ENCODE measurements around the gene TLR8. TPM values are rescaled to one million over a fixed set of nuclear protein-coding genes. Genes with fewer than 3 reads are reported as not detected.
"Not testable (repeated sequence)": the region's sequence is repeated elsewhere in the genome, so short reads cannot be mapped to it uniquely, and the experiment has no call there.

TLR8 gene
- total RNA-seq, 1 donor from 2014 or later = 0.25 TPM

GRCh38 chrX:12958059-12958458 is 51.6 kb downstream of the TLR8 start:
- no peaks in the 10 kb centered on the region for H3K27me3 ChIP-seq
- no peak overlapping the region for H3K4me3 ChIP-seq
- DNase-seq (ENCODE audit: extremely low spot score in 2 of 2) = no peak
- intact Hi-C loops (cut with DNase I) = no loop called here
- H3K9me3 ChIP-seq = no peaks in the 10 kb centered on the region
- peaks cover 24% of the 10 kb centered on the region for H3K4me1 ChIP-seq
- no peaks in the 10 kb centered on the region for H3K36me3 ChIP-seq
- TF ChIP-seq POLR2AphosphoS5 (IDR thresholded peaks at IDR 0.05; ENCODE audit: insufficient read depth in 1 of 2, low read depth in 1 of 2) (no peak), CTCF (IDR thresholded peaks at IDR 0.05) (no peak), POLR2A (IDR thresholded peaks at IDR 0.05) (no peak)
- no peak overlapping the region for H3K27ac ChIP-seq

- intact Hi-C loops (cut with DNase I) = no loop called here
- H3K4me1 ChIP-seq = peaks cover 24% of the 10 kb centered on the region
- no peaks in the 10 kb centered on the region for H3K9me3 ChIP-seq
- no peak overlapping the region for H3K4me3 ChIP-seq
- DNase-seq (ENCODE audit: extremely low spot score in 2 of 2) = no peak
- H3K27ac ChIP-seq = no peak overlapping the region
- H3K36me3 ChIP-seq = no peaks in the 10 kb centered on the region
- no peak for TF ChIP-seq CTCF (IDR thresholded peaks at IDR 0.05)
- no peak for TF ChIP-seq POLR2AphosphoS5 (IDR thresholded peaks at IDR 0.05; ENCODE audit: insufficient read depth in 1 of 2, low read depth in 1 of 2)
- no peak for TF ChIP-seq POLR2A (IDR thresholded peaks at IDR 0.05)
- H3K27me3 ChIP-seq = no peaks in the 10 kb centered on the region
Observed at GRCh38 chrX:12958461-12958860, 52.0 kb downstream of the TLR8 start.

- peaks cover 8% of the 10 kb centered on the region for H3K4me1 ChIP-seq
Observed at GRCh38 chrX:12961196-12961718, 54.8 kb downstream of the TLR8 start.

GRCh38 chrX:12962041-12962504 is 55.7 kb downstream of the TLR8 start:
- Histone ChIP-seq H3K4me1 (peaks cover 5% of the 10 kb centered on the region), H3K27ac (no peak overlapping the region), H3K36me3 (no peaks in the 10 kb centered on the region), H3K4me3 (no peak overlapping the region), H3K27me3 (no peaks in the 10 kb centered on the region), H3K9me3 (no peaks in the 10 kb centered on the region)
- no peak for DNase-seq (ENCODE audit: extremely low spot score in 2 of 2)
- TF ChIP-seq POLR2AphosphoS5 (IDR thresholded peaks at IDR 0.05; ENCODE audit: insufficient read depth in 1 of 2, low read depth in 1 of 2) (no peak), POLR2A (IDR thresholded peaks at IDR 0.05) (no peak), CTCF (IDR thresholded peaks at IDR 0.05) (no peak)
- intact Hi-C loops (cut with DNase I) = no loop called here

More at GRCh38 chrX:12961196-12961718, 54.8 kb downstream of the TLR8 start:
- intact Hi-C loops (cut with DNase I) = no loop called here
- Histone ChIP-seq H3K9me3 (no peaks in the 10 kb centered on the region), H3K36me3 (no peaks in the 10 kb centered on the region), H3K4me3 (no peak overlapping the region), H3K27ac (no peak overlapping the region), H3K27me3 (no peaks in the 10 kb centered on the region)
- no peak for TF ChIP-seq POLR2A (IDR thresholded peaks at IDR 0.05)
- no peak for TF ChIP-seq POLR2AphosphoS5 (IDR thresholded peaks at IDR 0.05; ENCODE audit: insufficient read depth in 1 of 2, low read depth in 1 of 2)
- TF ChIP-seq CTCF (IDR thresholded peaks at IDR 0.05) = no peak
- DNase-seq (ENCODE audit: extremely low spot score in 2 of 2) = no peak

- H3K27me3 ChIP-seq; H3K9me3 ChIP-seq; H3K27ac ChIP-seq; H3K36me3 ChIP-seq; intact Hi-C loops (cut with DNase I); H3K4me3 ChIP-seq; H3K4me1 ChIP-seq; DNase-seq (ENCODE audit: extremely low spot score in 2 of 2): not testable (repeated sequence)
Observed at GRCh38 chrX:12963210-12963850, 56.9 kb downstream of the TLR8 start.
